ENCODE results near the gene DNM3.
A peak's percentile ranks its signal among the peaks of the same experiment; 100 is the strongest.

DNM3 gene

GRCh38 chr1:171873664-171874063 lies 32.4 kb downstream of the DNM3 start:
- no peak for DNase-seq

- DNase-seq: no peak
Measured at GRCh38 chr1:171877701-171878100, 36.4 kb downstream of the DNM3 start.

- no peak for DNase-seq
Measured at GRCh38 chr1:171879556-171879955, 38.3 kb downstream of the DNM3 start.

- no peak for DNase-seq
Measured at GRCh38 chr1:171881442-171881841, 40.1 kb downstream of the DNM3 start.

GRCh38 chr1:171883849-171884248 lies 42.6 kb downstream of the DNM3 start:
- DNase-seq: no peak

GRCh38 chr1:171884475-171884874 lies 43.2 kb downstream of the DNM3 start:
- no peak for DNase-seq

GRCh38 chr1:171890131-171890530 lies 48.8 kb downstream of the DNM3 start:
- DNase-seq: no peak

GRCh38 chr1:171896936-171897703 lies 55.8 kb downstream of the DNM3 start:
- no peak for DNase-seq

GRCh38 chr1:171898941-171899340 lies 57.6 kb downstream of the DNM3 start:
- DNase-seq: peak; percentile 70

GRCh38 chr1:171899838-171900237 lies 58.5 kb downstream of the DNM3 start:
- no peak for DNase-seq

- DNase-seq: no peak
Measured at GRCh38 chr1:171901245-171901644, 59.9 kb downstream of the DNM3 start.

- DNase-seq: no peak
Measured at GRCh38 chr1:171902527-171902926, 61.2 kb downstream of the DNM3 start.

- DNase-seq: no peak
Measured at GRCh38 chr1:171904778-171905450, 63.6 kb downstream of the DNM3 start.

GRCh38 chr1:171909711-171910110 lies 68.4 kb downstream of the DNM3 start:
- peak; percentile 19 for DNase-seq

- DNase-seq: no peak
Measured at GRCh38 chr1:171910786-171911185, 69.5 kb downstream of the DNM3 start.

GRCh38 chr1:171911506-171911905 lies 70.2 kb downstream of the DNM3 start:
- DNase-seq: no peak

GRCh38 chr1:171912509-171913175 lies 71.3 kb downstream of the DNM3 start:
- no peak for DNase-seq

- DNase-seq: no peak
Measured at GRCh38 chr1:171913385-171913784, 72.1 kb downstream of the DNM3 start.

GRCh38 chr1:171916315-171916771 lies 75.0 kb downstream of the DNM3 start:
- no peak for DNase-seq

- no peak for DNase-seq
Measured at GRCh38 chr1:171917331-171917730, 76.0 kb downstream of the DNM3 start.

- DNase-seq: no peak
Measured at GRCh38 chr1:171919891-171920887, 78.9 kb downstream of the DNM3 start.

GRCh38 chr1:171922999-171923398 lies 81.7 kb downstream of the DNM3 start:
- no peak for DNase-seq

- no peak for DNase-seq
Measured at GRCh38 chr1:171929121-171929520, 87.8 kb downstream of the DNM3 start.

Measured in retina (tissue), 1 donor.